K562 (cell line): ENCODE data around the gene SHOX. TPM values are rescaled to one million over a fixed set of nuclear protein-coding genes. Genes with fewer than 3 reads are reported as not detected.

Source experiments
- polyA plus RNA-seq, 8 experiments: library from polyadenylated mRNA; depleted of rRNA in 4 of 8; stranded (reverse) in 5 of 8; unstranded in 3 of 8; fragments of >200 nt; fragmentation: Nextera tagmentation in 2 of 8; fragmentation: Illumina TruSeq in 1 of 8; extraction: Ambion mirVana in 2 of 8; extraction: Trizol in 1 of 8; gene quantifications; 2 replicates each; pipeline versions ENCODE4 v1.2.1 to v1.2.3, GENCODE V29; 2011 to 2014; ENCODE audit warnings: inconsistent platforms in 1 of 8, missing spikeins in 1 of 8
- total RNA-seq, 7 experiments: library from RNA; depleted of rRNA in 6 of 7; stranded (reverse); fragments of >200 nt in 6 of 7; fragmentation: Illumina TruSeq in 2 of 7; extraction: Trizol in 2 of 7; gene quantifications; 2 replicates each; pipeline versions ENCODE4 v1.2.1 to v1.2.3, GENCODE V29; 2011 to 2021; ENCODE audit warnings: low replicate concordance in 1 of 7

Gene SHOX
- total and polyA plus RNA-seq, 9 of the 15 experiments (the other 6 are each of a cell fraction or from before 2014, with no cell fraction given): not detected

Other genes with a start within 250 kb of the SHOX start
- 14.7 and 16.2 TPM in 2 replicates for gene PPP2R3B, start 243.9 kb upstream of the SHOX start, total RNA-seq (2014; rRNA removed)
- 3.3 and 4.4 TPM in 2 replicates for gene PPP2R3B, start 243.9 kb upstream of the SHOX start, total RNA-seq (2014; rRNA removed; fragmentation: Illumina TruSeq; extraction: Trizol)
- 6.9 and 7.8 TPM in 2 replicates for gene PPP2R3B, start 243.9 kb upstream of the SHOX start, total RNA-seq (2015; rRNA removed; fragmentation: Illumina TruSeq; extraction: Trizol)
- 15.4 and 18.2 TPM in 2 replicates for gene PPP2R3B, start 243.9 kb upstream of the SHOX start, total RNA-seq (2021)
- gene PPP2R3B, start 243.9 kb upstream of the SHOX start, polyA plus RNA-seq (2011; rRNA removed): 8.5 and 11.0 TPM in 2 replicates
- 3.8 and 8.0 TPM in 2 replicates for gene PPP2R3B, start 243.9 kb upstream of the SHOX start, polyA plus RNA-seq (2014; fragmentation: Illumina TruSeq; extraction: Trizol)
- gene PPP2R3B, start 243.9 kb upstream of the SHOX start, polyA plus RNA-seq (2014; fragmentation: Nextera tagmentation; extraction: Ambion mirVana): under 1 TPM in 1 of 2 experiments, not detected in 1; 0.04 TPM
- gene PPP2R3B, start 243.9 kb upstream of the SHOX start, polyA plus RNA-seq (2014; rRNA removed): 13.6 and 14.3 TPM in 2 replicates